ENCODE results near the gene CHD5.

The CHD5 gene

GRCh38 chr1:6101826-6102531 is 78.1 kb downstream of the CHD5 start:
- in situ Hi-C loops (cut with HindIII; ENCODE audit: low sequenced_read_pairs), result no loop called here

GRCh38 chr1:6100861-6101783 is 79.0 kb downstream of the CHD5 start:
- in situ Hi-C loops (cut with HindIII; ENCODE audit: low sequenced_read_pairs), result no loop called here

- in situ Hi-C loops (cut with HindIII; ENCODE audit: low sequenced_read_pairs), result no loop called here
Observed at GRCh38 chr1:6099787-6100765, 80.0 kb downstream of the CHD5 start.

GRCh38 chr1:6099297-6099696 is 80.8 kb downstream of the CHD5 start:
- in situ Hi-C loops (cut with HindIII; ENCODE audit: low sequenced_read_pairs), result no loop called here

GRCh38 chr1:6098303-6099215 is 81.6 kb downstream of the CHD5 start:
- in situ Hi-C loops (cut with HindIII; ENCODE audit: low sequenced_read_pairs), result no loop called here

- in situ Hi-C loops (cut with HindIII; ENCODE audit: low sequenced_read_pairs), result no loop called here
Observed at GRCh38 chr1:6097824-6098223, 82.3 kb downstream of the CHD5 start.

GRCh38 chr1:6097117-6097595 is 83.0 kb downstream of the CHD5 start:
- in situ Hi-C loops (cut with HindIII; ENCODE audit: low sequenced_read_pairs), result no loop called here

GRCh38 chr1:6096243-6097116 is 83.6 kb downstream of the CHD5 start:
- in situ Hi-C loops (cut with HindIII; ENCODE audit: low sequenced_read_pairs), result no loop called here

- in situ Hi-C loops (cut with HindIII; ENCODE audit: low sequenced_read_pairs), result no loop called here
Observed at GRCh38 chr1:6095511-6096242, 84.4 kb downstream of the CHD5 start.

- in situ Hi-C loops (cut with HindIII; ENCODE audit: low sequenced_read_pairs), result no loop called here
Observed at GRCh38 chr1:6094801-6095505, 85.2 kb downstream of the CHD5 start.

GRCh38 chr1:6094246-6094645 is 85.9 kb downstream of the CHD5 start:
- in situ Hi-C loops (cut with HindIII; ENCODE audit: low sequenced_read_pairs), result no loop called here

- in situ Hi-C loops (cut with HindIII; ENCODE audit: low sequenced_read_pairs), result no loop called here
Observed at GRCh38 chr1:6093611-6094010, 86.5 kb downstream of the CHD5 start.

- in situ Hi-C loops (cut with HindIII; ENCODE audit: low sequenced_read_pairs), result no loop called here
Observed at GRCh38 chr1:6093071-6093470, 87.0 kb downstream of the CHD5 start.

GRCh38 chr1:6092211-6092610 is 87.9 kb downstream of the CHD5 start:
- in situ Hi-C loops (cut with HindIII; ENCODE audit: low sequenced_read_pairs), result no loop called here

GRCh38 chr1:6091823-6092109 is 88.4 kb downstream of the CHD5 start:
- in situ Hi-C loops (cut with HindIII; ENCODE audit: low sequenced_read_pairs), result no loop called here

- in situ Hi-C loops (cut with HindIII; ENCODE audit: low sequenced_read_pairs), result no loop called here
Observed at GRCh38 chr1:6090996-6091822, 88.9 kb downstream of the CHD5 start.

- in situ Hi-C loops (cut with HindIII; ENCODE audit: low sequenced_read_pairs), result no loop called here
Observed at GRCh38 chr1:6090288-6090687, 89.8 kb downstream of the CHD5 start.
